K562 (cell line): Measurements from ENCODE around the gene ZG16B. TPM values are rescaled to one million over a fixed set of nuclear protein-coding genes. Genes with fewer than 3 reads are reported as not detected.
A peak's percentile ranks its signal among the peaks of the same experiment; 100 is the strongest.

Experiments
- ATAC-seq: fragments of 200-7000 bp; cut with Tn5 transposase; 3 replicates; pipeline ENCODE4 v1.9.1; 2020; ENCODE audit warnings: moderate library complexity
- BruUV-seq: library from RNA; stranded (reverse); fragments of 400-500 nt; replicated peaks from 2 replicates; lab custom pipeline; 2021; lab: Mats Ljungman, UMichigan
- CTCF ChIA-PET: fragments of 300-600 bp; formaldehyde crosslinking; extraction: SDS; loops from one replicate; lab custom pipeline; 2021; ENCODE audit warnings: low intra/inter-chr PET ratio; lab: Yijun Ruan, JAX
- POLR2A ChIA-PET: fragments of 300-600, 350-650 bp; sonication (Branson Sonifier 250); formaldehyde crosslinking; extraction: SDS; loops from one replicate; lab custom pipeline; 2021; ENCODE audit warnings: antibody characterized with exemption, inconsistent platforms; lab: Yijun Ruan, JAX
- DNase-seq, 4 experiments: peaks; one replicate each; pipeline versions ENCODE4 v3.0.0 to v3.0.0-alpha.2; 2011 to 2018; ENCODE audit warnings: low spot score in 3 of 4, mixed read lengths in 3 of 4; ENCODE audit errors: extremely low read depth in 1 of 4
- FAIRE-seq: peaks from 2 replicates; lab custom pipeline; 2011; peaks lifted over from hg19 to GRCh38; lab: Jason Lieb, UNC
- H2AFZ ChIP-seq: 2 replicates; pipeline ENCODE4 v1.6.0; 2011; ENCODE audit warnings: low read depth, low read length, control low read depth, inconsistent platforms
- H3K27ac ChIP-seq: fragments of 200-600 bp; 3 replicates; pipeline ENCODE4 v1.8.0; 2011; ENCODE audit warnings: low read depth, mild to moderate bottlenecking, control low read depth, inconsistent platforms, low read length, moderate library complexity, mixed read lengths; ENCODE audit errors: extremely low read depth
- H3K27me3 ChIP-seq, 2 experiments: fragments of 300-600 bp in 1 of 2; 2 replicates in 1 of 2; 3 replicates in 1 of 2; pipeline versions ENCODE4 v1.6.0 to v1.8.0; 2011; ENCODE audit warnings: inconsistent platforms in 2 of 2, low read length in 2 of 2, mild to moderate bottlenecking in 1 of 2, mixed read lengths in 1 of 2, moderate library complexity in 1 of 2; ENCODE audit not compliant: control insufficient read depth in 2 of 2, insufficient read depth in 2 of 2
- H3K36me3 ChIP-seq: fragments of 300-600 bp; 3 replicates; pipeline ENCODE4 v1.8.0; 2011; ENCODE audit warnings: mild to moderate bottlenecking, low read length, inconsistent platforms; ENCODE audit not compliant: control insufficient read depth, insufficient read depth
- H3K4me1 ChIP-seq, 2 experiments: fragments of 200-600 bp in 1 of 2; replicated peaks in 1 of 2; 2 replicates in 1 of 2; 3 replicates in 1 of 2; pipeline versions ENCODE4 v1.5.1 to v1.8.0; 2011; ENCODE audit warnings: inconsistent platforms in 2 of 2, low read length in 2 of 2, mild to moderate bottlenecking in 1 of 2, mixed read lengths in 1 of 2, moderate library complexity in 1 of 2; ENCODE audit not compliant: control insufficient read depth in 2 of 2, insufficient read depth in 2 of 2
- H3K4me2 ChIP-seq: 2 replicates; pipeline ENCODE4 v1.6.1; 2011; ENCODE audit warnings: low read length, control low read depth, inconsistent platforms, mixed read lengths; ENCODE audit not compliant: insufficient read depth
- H3K4me3 ChIP-seq: fragments of 200-600 bp; sonication (generic), shearing (Covaris generic); 2 replicates; pipeline ENCODE4 v1.5.1; 2016; ENCODE audit warnings: control low read depth, inconsistent platforms
- H3K79me2 ChIP-seq: fragments of 200-600 bp; 3 replicates; pipeline ENCODE4 v1.8.0; 2011; ENCODE audit warnings: low read length, inconsistent platforms; ENCODE audit not compliant: control insufficient read depth, insufficient read depth
- H3K9ac ChIP-seq, 2 experiments: 2 replicates each; pipeline versions ENCODE4 v1.6.0 to v1.6.1; 2011; ENCODE audit warnings: low read depth in 2 of 2, low read length in 2 of 2, control low read depth in 1 of 2, inconsistent platforms in 1 of 2, mild to moderate bottlenecking in 1 of 2, mixed read lengths in 1 of 2; ENCODE audit not compliant: insufficient read depth in 1 of 2
- H3K9me1 ChIP-seq: one replicate; pipeline ENCODE4 v1.6.0; 2011; ENCODE audit warnings: inconsistent platforms, mild to moderate bottlenecking, low read length, moderate library complexity; ENCODE audit not compliant: control insufficient read depth, insufficient read depth
- H3K9me3 ChIP-seq: replicated peaks from 2 replicates; pipeline ENCODE4 v1.5.1; 2011; ENCODE audit warnings: low read depth, low read length, inconsistent platforms; ENCODE audit not compliant: control insufficient read depth, insufficient read depth
- H4K20me1 ChIP-seq: replicated peaks from 2 replicates; pipeline ENCODE4 v1.6.1; 2011; ENCODE audit warnings: low read length, inconsistent platforms, mixed read lengths; ENCODE audit not compliant: control insufficient read depth, insufficient read depth
- ERF ChIP-seq: fragments of 450-650 bp; formaldehyde crosslinking; IDR thresholded peaks from 2 replicates; pipeline ENCODE4 v1.4.0; 2020; ENCODE audit warnings: mild to moderate bottlenecking, mixed read lengths
- GABPB1 ChIP-seq: sonication (generic); formaldehyde crosslinking; IDR thresholded peaks from 2 replicates; pipeline ENCODE4 v1.8.0; 2022; ENCODE audit warnings: mild to moderate bottlenecking, missing genetic modification reagents
- HEY1 ChIP-seq: fragments of 250-450 bp; sonication (Bioruptor Pico); IDR thresholded peaks from 2 replicates; pipeline ENCODE4 v1.5.0; 2020; ENCODE audit warnings: mild to moderate bottlenecking, moderate library complexity, borderline replicate concordance
- MEIS2 ChIP-seq: fragments of 450-650 bp; IDR thresholded peaks from 2 replicates; pipeline ENCODE4 v1.6.1; 2014; ENCODE audit warnings: mild to moderate bottlenecking; ENCODE audit not compliant: partially characterized antibody
- NFE2 ChIP-seq: IDR thresholded peaks from 2 replicates; pipeline ENCODE4 v1.6.1; 2014; ENCODE audit warnings: antibody characterized with exemption, low read depth
- RBM22 ChIP-seq: fragments of 200-400 bp; formaldehyde crosslinking; IDR thresholded peaks from 2 replicates; pipeline ENCODE4 v1.6.1; 2018; ENCODE audit warnings: low read length, low read depth; ENCODE audit not compliant: poor library complexity, severe bottlenecking
- SAFB ChIP-seq: fragments of 200-400 bp; formaldehyde crosslinking; IDR thresholded peaks from 2 replicates; pipeline ENCODE4 v1.6.1; 2017; ENCODE audit warnings: low read depth, low read length, borderline replicate concordance
- TAF1 ChIP-seq: IDR thresholded peaks from 2 replicates; pipeline ENCODE4 v1.6.1; 2011; ENCODE audit warnings: mild to moderate bottlenecking, low read length, moderate library complexity; ENCODE audit not compliant: insufficient read depth, control insufficient read depth, severe bottlenecking; ENCODE audit errors: extremely low read depth
- XRCC3 ChIP-seq: fragments of 450-650 bp; IDR thresholded peaks from 2 replicates; pipeline ENCODE4 v1.6.1; 2017; ENCODE audit warnings: mild to moderate bottlenecking, moderate library complexity
- ZNF133 ChIP-seq: fragments of 250-450 bp; sonication (Bioruptor Pico); IDR thresholded peaks from 2 replicates; pipeline ENCODE4 v1.4.0; 2020; ENCODE audit warnings: mild to moderate bottlenecking
- ZNF408 ChIP-seq: fragments of 250-450 bp; sonication (Bioruptor Pico); IDR thresholded peaks from 2 replicates; pipeline ENCODE4 v1.4.0; 2020; ENCODE audit warnings: low read depth, mild to moderate bottlenecking, moderate library complexity
- WGBS: fragments of 100-300 bp; shearing (Covaris generic); methylation state at CpG from one replicate; pipeline ENCODE4 v1.1.6; 2016; ENCODE audit warnings: low coverage, mixed read lengths; ENCODE audit not compliant: insufficient coverage; ENCODE audit errors: missing lambda C conversion rate; 5-methylcytosine and 5-hydroxymethylcytosine counted together
- in situ Hi-C: fragments of 300-500 bp; cut with MboI; formaldehyde crosslinking; loops from 4 replicates; pipeline ENCODE4 v1.15.0; 2018; ENCODE audit warnings: inconsistent platforms, mixed read lengths
- intact Hi-C: fragments of 100-400 bp; cut with micrococcal nuclease; formaldehyde crosslinking; loops from 2 replicates; pipeline ENCODE4 v1.14.2; 2022
- polyA plus RNA-seq, 8 experiments: library from polyadenylated mRNA; depleted of rRNA in 4 of 8; stranded (reverse) in 5 of 8; unstranded in 3 of 8; fragments of >200 nt; fragmentation: Nextera tagmentation in 2 of 8; fragmentation: Illumina TruSeq in 1 of 8; extraction: Ambion mirVana in 2 of 8; extraction: Trizol in 1 of 8; gene quantifications; 2 replicates each; pipeline versions ENCODE4 v1.2.1 to v1.2.3, GENCODE V29; 2011 to 2014; ENCODE audit warnings: inconsistent platforms in 1 of 8, missing spikeins in 1 of 8
- total RNA-seq, 7 experiments: library from RNA; depleted of rRNA in 6 of 7; stranded (reverse); fragments of >200 nt in 6 of 7; fragmentation: Illumina TruSeq in 2 of 7; extraction: Trizol in 2 of 7; gene quantifications; 2 replicates each; pipeline versions ENCODE4 v1.2.1 to v1.2.3, GENCODE V29; 2011 to 2021; ENCODE audit warnings: low replicate concordance in 1 of 7
- TF ChIP-seq, protein P1 (sequence below), 2 experiments: fragments of 200-800 bp in 1 of 2; sonication (Bioruptor generic) in 1 of 2; sonication (generic) in 1 of 2; formaldehyde crosslinking in 1 of 2; IDR thresholded peaks in 1 of 2; conservative IDR thresholded peaks in 1 of 2; 2 replicates each; pipeline versions ENCODE4 v1.5.0 to v1.6.1; 2016 to 2020; ENCODE audit warnings: missing compliant biosample characterization in 1 of 2, missing genetic modification characterization in 1 of 2, missing genetic modification reagents in 1 of 2
- TF ChIP-seq, protein P2 (sequence below): fragments of 250-450 bp; sonication (Bioruptor Pico); IDR thresholded peaks from 2 replicates; pipeline ENCODE4 v1.5.0; 2020; ENCODE audit warnings: mild to moderate bottlenecking
- TF ChIP-seq, protein P3 (sequence below): fragments of 450-650 bp; IDR thresholded peaks from 2 replicates; pipeline ENCODE4 v1.6.1; 2016; ENCODE audit warnings: missing biosample characterization, missing genetic modification characterization
- TF ChIP-seq, protein P4 (sequence below), 2 experiments: fragments of 450-650 bp in 1 of 2; sonication (generic) in 1 of 2; formaldehyde crosslinking in 1 of 2; IDR thresholded peaks in 1 of 2; conservative IDR thresholded peaks in 1 of 2; 2 replicates each; pipeline versions ENCODE4 v1.6.1 to v1.8.1; 2016 to 2023; ENCODE audit warnings: mild to moderate bottlenecking in 2 of 2, moderate library complexity in 2 of 2, inconsistent platforms in 1 of 2, missing genetic modification reagents in 1 of 2

ZG16B gene
- total and polyA plus RNA-seq, 9 of the 15 experiments (the other 6 are each of a cell fraction or from before 2014, with no cell fraction given), result 0.25 to 0.43 (median 0.34) TPM; not detected in 5

DNA sequence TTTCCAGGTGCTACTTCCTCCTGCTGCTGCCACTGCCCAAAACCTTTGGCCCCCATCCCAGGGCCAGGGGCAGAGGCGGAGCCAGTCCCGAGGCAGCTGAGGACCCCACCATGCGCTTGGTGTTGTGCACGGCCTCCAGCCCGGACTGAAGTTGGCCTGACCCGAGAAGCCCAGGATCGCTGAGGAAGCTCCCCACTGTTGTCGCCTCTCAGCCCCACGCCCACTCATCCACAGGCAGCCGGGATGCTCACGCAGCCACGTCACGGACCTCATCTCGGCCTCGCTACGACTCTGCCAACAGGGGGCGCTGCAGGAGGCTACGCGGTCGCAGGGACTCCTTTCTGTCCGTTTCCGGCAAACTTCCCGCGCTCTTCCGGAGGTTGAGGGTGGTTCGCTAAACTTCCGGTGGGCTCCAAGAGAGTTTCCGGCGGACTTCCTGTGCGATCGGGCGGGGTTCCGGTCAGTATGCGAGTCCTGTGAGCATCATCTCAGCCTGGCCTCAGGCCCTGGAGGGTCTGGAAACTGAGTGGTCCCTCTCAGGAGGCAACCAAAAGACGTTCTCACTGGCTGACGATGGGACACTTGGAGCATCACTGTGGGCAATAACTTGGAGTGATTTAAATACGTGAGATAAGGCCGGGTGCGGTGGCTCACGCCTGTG, 12.4 kb downstream of the ZG16B start:
- peak overlapping the region; percentile 63 for H3K4me2 ChIP-seq
- FAIRE-seq, result peak; percentile 72
- no peaks in the 10 kb centered on the region for H3K9me1 ChIP-seq
- WGBS, result 37% methylated on average over 40 of the region's 40 CpGs
- peak overlapping the region; percentile 12; the same call in 1 of the 2 replicates for H3K4me3 ChIP-seq
- H3K4me1 ChIP-seq, result peaks cover 3 to 34% of the 10 kb centered on the region in 2 experiments; a peak in 3 of 5 replicates
- peaks cover 0 to 8% of the 10 kb centered on the region in 2 experiments; a peak in 1 of 5 replicates for H3K27me3 ChIP-seq
- H4K20me1 ChIP-seq, result no peaks in the 10 kb centered on the region; the same call in 1 of the 2 replicates
- H3K36me3 ChIP-seq, result no peaks in the 10 kb centered on the region
- H3K79me2 ChIP-seq, result no peaks in the 10 kb centered on the region
- no peak overlapping the region for H3K27ac ChIP-seq
- DNase-seq, result peak; percentile 78 to 84 (median 83)
- peak overlapping the region; percentile 91 for H2AFZ ChIP-seq
- CTCF ChIA-PET, result interaction anchor here (0.7 to 0.8 kb wide), 2 partner anchors 26 to 141 kb away, joined by 4 to 5 read pairs; no protein-coding TSS in a partner anchor
- in situ Hi-C loops (no loop called here), intact Hi-C loops (loop anchor here (1.0 kb wide), 1 partner anchor 26 kb away; no protein-coding TSS in a partner anchor)
- no peaks in the 10 kb centered on the region for H3K9me3 ChIP-seq
- peak; percentile 90 for ATAC-seq
- BruUV-seq, result no TSS peak
- POLR2A ChIA-PET, result interaction anchor here (0.6 kb wide), 1 partner anchor 169 kb away, joined by 3 read pairs; no protein-coding TSS in a partner anchor
- 0 out of 4 replicates have a peak overlapping the region, but pooled peaks of 1 of the 2 experiments have one; percentile 36 for H3K9ac ChIP-seq
- TF ChIP-seq TAF1 (no peak), RBM22 (no peak), ZNF133 (no peak), MEIS2 (no peak), SAFB (peak; percentile 85; the same call in 1 of the 2 replicates), ZNF408 (no peak), GABPB1 (CRISPR knock-in tag) (peak; percentile 92), ERF (CRISPR knock-in tag) (0 out of 2 replicates have a peak, but pooled peaks have one; percentile 15), HEY1 (CRISPR knock-in tag) (no peak), NFE2 (0 out of 2 replicates have a peak, but pooled peaks have one; percentile 31), XRCC3 (no peak)
- TF ChIP-seq, protein P1, sequence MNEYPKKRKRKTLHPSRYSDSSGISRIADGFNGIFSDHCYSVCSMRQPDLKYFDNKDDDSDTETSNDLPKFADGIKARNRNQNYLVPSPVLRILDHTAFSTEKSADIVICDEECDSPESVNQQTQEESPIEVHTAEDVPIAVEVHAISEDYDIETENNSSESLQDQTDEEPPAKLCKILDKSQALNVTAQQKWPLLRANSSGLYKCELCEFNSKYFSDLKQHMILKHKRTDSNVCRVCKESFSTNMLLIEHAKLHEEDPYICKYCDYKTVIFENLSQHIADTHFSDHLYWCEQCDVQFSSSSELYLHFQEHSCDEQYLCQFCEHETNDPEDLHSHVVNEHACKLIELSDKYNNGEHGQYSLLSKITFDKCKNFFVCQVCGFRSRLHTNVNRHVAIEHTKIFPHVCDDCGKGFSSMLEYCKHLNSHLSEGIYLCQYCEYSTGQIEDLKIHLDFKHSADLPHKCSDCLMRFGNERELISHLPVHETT (CRISPR knock-in tag; conservative IDR thresholded peaks at IDR 0.05 in 1 of 2, IDR thresholded peaks at IDR 0.05 in 1 of 2), result 0 out of 4 replicates have a peak, but pooled peaks of 1 of the 2 experiments have one; percentile 31
- TF ChIP-seq, protein P2, sequence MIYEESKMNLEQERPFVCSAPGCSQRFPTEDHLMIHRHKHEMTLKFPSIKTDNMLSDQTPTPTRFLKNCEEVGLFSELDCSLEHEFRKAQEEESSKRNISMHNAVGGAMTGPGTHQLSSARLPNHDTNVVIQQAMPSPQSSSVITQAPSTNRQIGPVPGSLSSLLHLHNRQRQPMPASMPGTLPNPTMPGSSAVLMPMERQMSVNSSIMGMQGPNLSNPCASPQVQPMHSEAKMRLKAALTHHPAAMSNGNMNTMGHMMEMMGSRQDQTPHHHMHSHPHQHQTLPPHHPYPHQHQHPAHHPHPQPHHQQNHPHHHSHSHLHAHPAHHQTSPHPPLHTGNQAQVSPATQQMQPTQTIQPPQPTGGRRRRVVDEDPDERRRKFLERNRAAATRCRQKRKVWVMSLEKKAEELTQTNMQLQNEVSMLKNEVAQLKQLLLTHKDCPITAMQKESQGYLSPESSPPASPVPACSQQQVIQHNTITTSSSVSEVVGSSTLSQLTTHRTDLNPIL (CRISPR knock-in tag), result no peak
- TF ChIP-seq, protein P3, sequence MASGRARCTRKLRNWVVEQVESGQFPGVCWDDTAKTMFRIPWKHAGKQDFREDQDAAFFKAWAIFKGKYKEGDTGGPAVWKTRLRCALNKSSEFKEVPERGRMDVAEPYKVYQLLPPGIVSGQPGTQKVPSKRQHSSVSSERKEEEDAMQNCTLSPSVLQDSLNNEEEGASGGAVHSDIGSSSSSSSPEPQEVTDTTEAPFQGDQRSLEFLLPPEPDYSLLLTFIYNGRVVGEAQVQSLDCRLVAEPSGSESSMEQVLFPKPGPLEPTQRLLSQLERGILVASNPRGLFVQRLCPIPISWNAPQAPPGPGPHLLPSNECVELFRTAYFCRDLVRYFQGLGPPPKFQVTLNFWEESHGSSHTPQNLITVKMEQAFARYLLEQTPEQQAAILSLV (tag), result no peak
- TF ChIP-seq, protein P4, sequence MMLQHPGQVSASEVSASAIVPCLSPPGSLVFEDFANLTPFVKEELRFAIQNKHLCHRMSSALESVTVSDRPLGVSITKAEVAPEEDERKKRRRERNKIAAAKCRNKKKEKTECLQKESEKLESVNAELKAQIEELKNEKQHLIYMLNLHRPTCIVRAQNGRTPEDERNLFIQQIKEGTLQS (IDR thresholded peaks at IDR 0.05), result no peak
- TF ChIP-seq, protein P4 (CRISPR knock-in tag; conservative IDR thresholded peaks at IDR 0.05), result no peak
